RPMI7951 (cell line): ENCODE measurements around the gene OPN1MW2. TPM values are rescaled to one million over a fixed set of nuclear protein-coding genes. Genes with fewer than 3 reads are reported as not detected.
"Not testable (repeated sequence)": the region's sequence is repeated elsewhere in the genome, so short reads cannot be mapped to it uniquely, and the experiment has no call there.

ENCODE experiments used
- DNase-seq: peaks from one replicate; pipeline ENCODE4 v3.0.0-alpha.2; 2012; ENCODE audit warnings: low read depth
- total RNA-seq: library from RNA; depleted of rRNA; stranded (reverse); fragments of >200 nt; shearing (Covaris generic); gene quantifications from 2 replicates; pipeline ENCODE4 v1.2.3, GENCODE V29; 2014; rRNA removed

OPN1MW2 gene
- not detected in 2 replicates for total RNA-seq

DNA sequence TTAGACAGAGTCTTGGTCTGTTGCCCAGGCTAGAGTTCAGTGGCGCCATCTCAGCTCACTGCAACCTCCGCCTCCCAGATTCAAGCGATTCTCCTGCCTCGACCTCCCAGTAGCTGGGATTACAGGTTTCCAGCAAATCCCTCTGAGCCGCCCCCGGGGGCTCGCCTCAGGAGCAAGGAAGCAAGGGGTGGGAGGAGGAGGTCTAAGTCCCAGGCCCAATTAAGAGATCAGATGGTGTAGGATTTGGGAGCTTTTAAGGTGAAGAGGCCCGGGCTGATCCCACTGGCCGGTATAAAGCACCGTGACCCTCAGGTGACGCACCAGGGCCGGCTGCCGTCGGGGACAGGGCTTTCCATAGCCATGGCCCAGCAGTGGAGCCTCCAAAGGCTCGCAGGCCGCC, at the start of gene OPN1MW2:
OPN1MW2 (plus strand) TSS at position 301 of the 400 bp plus-strand sequence; CDS start at position 361, 60 bp downstream.
- DNase-seq: not testable (repeated sequence)

DNA sequence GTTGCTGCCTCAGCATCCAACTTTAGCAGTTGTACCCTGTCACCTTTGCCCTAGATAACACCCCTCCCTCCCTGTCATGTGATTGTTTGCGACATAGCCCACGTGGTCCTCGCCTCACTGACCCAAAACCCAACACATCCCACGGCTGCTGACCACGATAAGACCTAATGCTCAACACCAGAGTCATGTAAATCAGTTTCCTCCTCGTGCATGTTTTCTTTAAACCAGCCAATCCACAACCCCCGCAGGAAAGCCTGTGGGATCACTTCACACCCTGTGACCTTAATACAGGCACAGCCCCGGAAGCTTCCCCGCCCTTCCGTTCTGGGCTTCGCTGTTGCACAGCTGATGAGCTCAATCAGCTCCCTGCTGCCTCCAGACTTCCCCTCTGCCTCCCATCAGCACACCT, 47.0 kb upstream of the OPN1MW2 start:
- not testable (repeated sequence) for DNase-seq

DNA sequence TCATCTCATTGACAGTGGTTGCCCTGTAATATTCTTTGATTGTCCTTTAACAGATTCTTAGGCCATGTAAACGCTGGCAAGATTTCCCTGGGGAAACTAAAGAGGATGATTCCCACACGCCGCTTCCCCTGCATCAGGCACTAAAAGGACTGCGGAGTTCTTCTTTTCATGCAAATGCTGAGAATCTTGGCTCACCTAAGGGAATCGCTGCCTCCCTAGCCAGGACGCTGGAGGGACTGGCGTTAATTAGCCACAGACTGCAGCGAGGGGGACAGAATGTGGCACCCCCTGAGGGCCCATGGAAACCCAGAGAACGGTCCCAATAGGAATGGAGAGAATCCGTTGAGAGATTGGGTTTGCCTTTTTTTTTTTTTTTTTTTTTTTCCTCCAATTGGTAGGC, 45.2 kb upstream of the OPN1MW2 start:
- not testable (repeated sequence) for DNase-seq

DNA sequence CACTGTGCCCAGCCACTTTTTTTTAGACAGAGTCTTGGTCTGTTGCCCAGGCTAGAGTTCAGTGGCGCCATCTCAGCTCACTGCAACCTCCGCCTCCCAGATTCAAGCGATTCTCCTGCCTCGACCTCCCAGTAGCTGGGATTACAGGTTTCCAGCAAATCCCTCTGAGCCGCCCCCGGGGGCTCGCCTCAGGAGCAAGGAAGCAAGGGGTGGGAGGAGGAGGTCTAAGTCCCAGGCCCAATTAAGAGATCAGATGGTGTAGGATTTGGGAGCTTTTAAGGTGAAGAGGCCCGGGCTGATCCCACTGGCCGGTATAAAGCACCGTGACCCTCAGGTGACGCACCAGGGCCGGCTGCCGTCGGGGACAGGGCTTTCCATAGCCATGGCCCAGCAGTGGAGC, 37.3 kb upstream of the OPN1MW2 start, which contains the start of gene OPN1MW:
OPN1MW (plus strand) TSS at position 301 of the 400 bp plus-strand sequence; CDS start at position 383, 82 bp downstream.
- not testable (repeated sequence) for DNase-seq

DNA sequence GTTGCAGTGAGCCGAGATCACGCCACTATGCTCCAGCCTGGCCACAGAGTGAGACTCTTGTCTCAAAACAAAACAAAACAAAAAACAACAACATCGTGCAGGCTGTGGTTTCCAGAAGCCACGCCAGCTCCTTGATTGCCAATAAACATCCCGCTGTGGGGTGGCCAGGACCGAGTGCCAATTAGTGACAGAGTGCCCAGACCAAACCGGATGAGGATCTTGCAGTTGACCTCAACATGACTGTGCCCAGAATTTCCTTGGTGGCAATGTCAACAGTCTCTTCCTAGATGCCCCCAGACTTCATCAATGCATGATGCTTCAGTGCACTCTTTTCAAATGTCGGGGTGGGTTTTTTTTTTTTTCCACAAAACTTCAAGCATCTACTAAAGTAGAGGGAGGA, 35.8 kb upstream of the OPN1MW2 start:
- not testable (repeated sequence) for DNase-seq

DNA sequence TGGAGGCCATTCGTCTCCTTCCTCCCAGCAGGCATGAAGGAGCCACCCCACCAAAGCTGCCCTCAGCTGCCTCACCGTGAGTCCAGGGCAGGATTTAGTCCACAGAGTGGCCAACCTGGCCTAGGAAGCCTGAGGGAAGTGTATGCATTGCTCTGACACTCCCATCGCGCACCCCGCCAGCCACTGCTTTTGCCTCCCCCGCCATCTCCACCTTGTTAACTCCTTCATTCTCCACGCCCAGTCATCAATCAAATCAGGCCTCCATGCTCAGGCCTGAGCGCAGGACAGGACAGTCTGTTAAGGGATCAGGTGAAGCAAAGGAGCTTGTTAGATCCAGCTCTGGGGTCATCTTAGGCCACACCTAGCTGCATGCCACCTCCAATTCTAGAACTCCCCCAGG, 26.7 kb upstream of the OPN1MW2 start:
- DNase-seq: not testable (repeated sequence)

DNA sequence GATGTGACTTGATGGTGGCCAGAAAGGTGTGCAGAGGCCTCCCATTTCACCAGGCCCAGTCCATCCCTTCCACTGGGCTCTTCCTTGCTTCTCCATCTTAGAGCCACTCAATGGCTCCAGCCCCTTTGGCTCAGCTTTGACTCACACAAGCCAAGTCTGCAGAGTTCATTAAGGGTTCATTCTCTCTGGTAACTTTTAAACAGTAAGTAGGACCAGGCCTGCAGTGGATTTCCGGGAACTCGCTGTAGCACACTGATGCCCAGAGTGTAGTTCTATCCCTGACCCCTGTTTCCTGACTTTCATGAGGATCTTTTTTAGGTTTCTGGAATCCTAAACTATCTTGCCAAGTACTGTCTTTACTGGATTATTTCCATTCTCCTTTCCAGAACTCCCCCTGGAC, 25.2 kb upstream of the OPN1MW2 start:
- DNase-seq: not testable (repeated sequence)

DNA sequence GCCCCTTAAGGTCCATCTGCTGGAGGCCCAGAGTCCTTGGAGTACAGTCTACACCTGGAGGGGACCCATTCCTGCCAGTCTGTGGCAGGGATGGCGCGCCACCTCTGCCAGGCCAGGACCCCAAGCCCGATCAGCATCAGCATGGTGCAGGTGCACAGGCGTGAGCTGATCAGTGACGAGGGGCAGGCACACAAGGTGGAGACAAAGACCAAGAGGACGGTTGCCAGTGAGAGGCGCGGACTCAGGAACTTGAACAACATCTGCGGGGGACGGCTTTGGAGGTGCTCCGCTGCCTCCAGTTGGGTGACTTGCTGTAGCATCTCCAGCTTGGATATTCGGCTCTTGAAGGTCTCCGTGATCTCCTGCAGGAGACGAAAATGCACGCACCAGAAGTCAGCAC, 23.1 kb upstream of the OPN1MW2 start:
- not testable (repeated sequence) for DNase-seq

DNA sequence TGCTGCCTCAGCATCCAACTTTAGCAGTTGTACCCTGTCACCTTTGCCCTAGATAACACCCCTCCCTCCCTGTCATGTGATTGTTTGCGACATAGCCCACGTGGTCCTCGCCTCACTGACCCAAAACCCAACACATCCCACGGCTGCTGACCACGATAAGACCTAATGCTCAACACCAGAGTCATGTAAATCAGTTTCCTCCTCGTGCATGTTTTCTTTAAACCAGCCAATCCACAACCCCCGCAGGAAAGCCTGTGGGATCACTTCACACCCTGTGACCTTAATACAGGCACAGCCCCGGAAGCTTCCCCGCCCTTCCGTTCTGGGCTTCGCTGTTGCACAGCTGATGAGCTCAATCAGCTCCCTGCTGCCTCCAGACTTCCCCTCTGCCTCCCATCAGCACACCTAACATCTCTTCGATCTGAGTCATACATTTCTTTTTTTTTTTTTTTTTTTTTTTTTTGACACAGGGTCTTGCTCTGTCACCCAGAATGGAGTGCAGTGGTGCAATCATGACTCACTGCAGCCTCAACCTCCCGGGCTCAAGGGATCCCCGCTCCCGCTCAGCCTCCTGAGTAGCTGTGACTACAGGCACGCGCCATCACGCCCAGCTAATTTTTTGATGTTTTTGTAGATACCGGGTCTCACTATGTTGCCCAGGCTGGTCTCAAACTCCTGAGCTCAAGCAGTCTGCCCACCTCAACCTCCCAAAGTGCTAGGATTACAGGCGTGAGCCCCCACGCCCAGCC, 9.7 kb upstream of the OPN1MW2 start:
- not testable (repeated sequence) for DNase-seq

DNA sequence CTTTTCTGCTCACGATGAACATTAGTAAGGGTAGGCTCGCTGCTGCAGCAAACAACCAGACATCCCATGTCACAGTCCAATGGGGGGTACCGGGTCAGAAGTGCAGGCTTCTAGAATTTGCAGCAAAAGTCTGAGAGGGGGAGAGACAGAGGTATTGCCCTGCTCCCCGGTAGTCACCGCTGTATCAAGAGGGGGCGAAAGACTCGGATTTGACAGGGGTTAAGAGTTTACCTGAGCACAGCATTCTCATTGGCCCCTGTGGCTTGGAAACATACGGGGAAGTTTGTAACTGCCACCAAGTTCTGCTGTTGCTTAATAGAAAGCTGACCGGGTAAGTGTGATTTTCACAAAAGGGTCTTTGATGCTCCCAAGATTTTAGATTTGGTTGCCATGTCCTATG, 8.5 kb upstream of the OPN1MW2 start:
- DNase-seq: not testable (repeated sequence)

DNA sequence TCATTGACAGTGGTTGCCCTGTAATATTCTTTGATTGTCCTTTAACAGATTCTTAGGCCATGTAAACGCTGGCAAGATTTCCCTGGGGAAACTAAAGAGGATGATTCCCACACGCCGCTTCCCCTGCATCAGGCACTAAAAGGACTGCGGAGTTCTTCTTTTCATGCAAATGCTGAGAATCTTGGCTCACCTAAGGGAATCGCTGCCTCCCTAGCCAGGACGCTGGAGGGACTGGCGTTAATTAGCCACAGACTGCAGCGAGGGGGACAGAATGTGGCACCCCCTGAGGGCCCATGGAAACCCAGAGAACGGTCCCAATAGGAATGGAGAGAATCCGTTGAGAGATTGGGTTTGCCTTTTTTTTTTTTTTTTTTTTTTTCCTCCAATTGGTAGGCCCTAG, 8.1 kb upstream of the OPN1MW2 start:
- not testable (repeated sequence) for DNase-seq

DNA sequence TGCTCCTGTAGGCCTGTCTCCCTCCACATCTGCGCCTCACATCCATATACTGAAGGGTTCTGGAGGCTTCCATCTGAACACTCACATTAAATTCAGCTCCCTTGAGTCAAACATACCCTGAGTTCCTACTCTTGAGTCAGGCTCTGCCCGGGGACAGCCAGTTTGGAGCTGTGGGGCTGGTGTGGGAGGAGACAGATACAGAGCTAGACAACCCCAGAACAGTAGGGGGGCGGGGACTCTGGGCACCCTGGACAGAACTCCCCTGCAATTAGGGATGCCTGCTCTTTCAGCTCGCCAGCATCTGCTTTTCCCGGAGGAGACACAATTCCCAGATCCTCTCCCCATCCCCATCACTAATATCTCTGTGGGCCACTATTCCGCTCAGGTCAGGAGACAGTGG, 5.7 kb downstream of the OPN1MW2 start:
- not testable (repeated sequence) for DNase-seq

DNA sequence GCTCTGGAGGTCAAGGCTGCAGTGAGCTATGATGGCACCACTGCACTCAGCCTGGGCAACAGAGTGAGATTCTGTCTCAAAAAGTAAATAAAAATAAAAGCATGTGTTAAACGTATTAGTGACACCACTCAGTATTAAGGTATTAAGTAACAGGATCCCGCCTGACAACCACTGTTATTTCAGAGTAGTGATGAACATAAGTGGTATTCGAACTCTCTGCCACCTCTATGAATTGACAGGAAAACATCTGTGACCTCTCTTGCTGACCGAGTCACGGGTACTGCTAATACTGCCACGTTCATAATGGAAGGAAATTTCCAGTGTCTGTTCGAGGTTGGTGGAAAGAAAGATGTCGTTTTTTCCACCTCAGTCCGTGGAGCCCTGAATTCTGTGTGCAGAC, 7.2 kb downstream of the OPN1MW2 start:
- DNase-seq: not testable (repeated sequence)

DNA sequence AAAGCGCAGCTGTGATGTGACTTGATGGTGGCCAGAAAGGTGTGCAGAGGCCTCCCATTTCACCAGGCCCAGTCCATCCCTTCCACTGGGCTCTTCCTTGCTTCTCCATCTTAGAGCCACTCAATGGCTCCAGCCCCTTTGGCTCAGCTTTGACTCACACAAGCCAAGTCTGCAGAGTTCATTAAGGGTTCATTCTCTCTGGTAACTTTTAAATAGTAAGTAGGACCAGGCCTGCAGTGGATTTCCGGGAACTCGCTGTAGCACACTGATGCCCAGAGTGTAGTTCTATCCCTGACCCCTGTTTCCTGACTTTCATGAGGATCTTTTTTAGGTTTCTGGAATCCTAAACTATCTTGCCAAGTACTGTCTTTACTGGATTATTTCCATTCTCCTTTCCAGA, 11.9 kb downstream of the OPN1MW2 start:
- not testable (repeated sequence) for DNase-seq

DNA sequence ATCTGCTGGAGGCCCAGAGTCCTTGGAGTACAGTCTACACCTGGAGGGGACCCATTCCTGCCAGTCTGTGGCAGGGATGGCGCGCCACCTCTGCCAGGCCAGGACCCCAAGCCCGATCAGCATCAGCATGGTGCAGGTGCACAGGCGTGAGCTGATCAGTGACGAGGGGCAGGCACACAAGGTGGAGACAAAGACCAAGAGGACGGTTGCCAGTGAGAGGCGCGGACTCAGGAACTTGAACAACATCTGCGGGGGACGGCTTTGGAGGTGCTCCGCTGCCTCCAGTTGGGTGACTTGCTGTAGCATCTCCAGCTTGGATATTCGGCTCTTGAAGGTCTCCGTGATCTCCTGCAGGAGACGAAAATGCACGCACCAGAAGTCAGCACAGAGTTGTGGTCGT, 14.1 kb downstream of the OPN1MW2 start:
- not testable (repeated sequence) for DNase-seq

DNA sequence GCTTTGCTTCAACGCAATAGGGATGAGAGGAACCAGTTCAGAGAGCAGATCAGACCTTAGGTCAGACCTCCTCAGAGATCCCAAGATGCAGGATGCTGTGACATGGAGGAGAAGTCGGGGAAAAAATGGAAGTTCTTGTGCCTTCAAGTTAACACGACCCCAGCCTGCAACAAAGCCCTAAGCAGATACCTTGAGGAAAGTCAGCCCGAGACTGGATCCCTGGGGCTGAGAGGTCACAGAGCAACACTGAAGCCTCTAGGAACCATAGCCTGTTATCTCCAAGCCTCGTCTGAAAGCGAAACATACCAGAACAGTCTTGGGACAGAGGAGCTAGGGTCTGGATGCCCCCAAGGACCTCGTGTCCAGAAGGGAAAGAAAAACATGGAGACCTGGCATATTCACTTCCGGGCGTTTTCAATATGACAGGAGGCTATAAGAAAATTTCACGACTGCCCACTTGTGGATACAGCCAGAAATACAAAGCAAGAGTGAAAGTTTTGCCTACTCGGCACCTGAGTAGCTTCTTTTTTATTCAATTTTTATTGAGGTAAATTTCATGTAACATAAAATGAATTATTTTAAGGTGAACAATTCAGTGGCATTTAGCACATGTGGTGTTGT, 19.5 kb downstream of the OPN1MW2 start:
- DNase-seq: not testable (repeated sequence)

DNA sequence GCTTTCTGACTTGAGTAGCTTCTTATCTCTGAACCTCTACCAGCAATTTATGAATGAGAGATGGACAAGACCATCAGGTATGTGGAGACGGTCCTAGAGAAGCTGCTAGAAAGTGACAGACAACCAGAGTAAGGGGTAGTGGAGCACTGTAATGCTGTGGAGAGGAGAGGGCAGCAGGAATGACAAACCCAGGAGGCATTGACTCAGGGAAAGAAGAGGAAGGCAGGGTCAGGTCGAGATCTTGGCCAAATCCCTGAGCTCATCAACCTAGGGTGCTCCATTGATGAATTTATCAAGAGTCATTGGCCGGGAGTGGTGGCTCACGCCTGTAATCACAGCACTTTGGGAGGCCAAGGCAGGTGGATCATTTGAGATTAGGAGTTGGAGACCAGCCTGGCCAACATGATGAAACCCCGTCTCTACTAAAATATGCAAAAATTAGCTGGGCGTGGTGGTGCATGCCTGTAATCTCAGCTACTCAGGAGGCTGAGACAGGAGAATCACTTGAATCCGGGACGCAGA, 20.5 kb downstream of the OPN1MW2 start:
- not testable (repeated sequence) for DNase-seq

DNA sequence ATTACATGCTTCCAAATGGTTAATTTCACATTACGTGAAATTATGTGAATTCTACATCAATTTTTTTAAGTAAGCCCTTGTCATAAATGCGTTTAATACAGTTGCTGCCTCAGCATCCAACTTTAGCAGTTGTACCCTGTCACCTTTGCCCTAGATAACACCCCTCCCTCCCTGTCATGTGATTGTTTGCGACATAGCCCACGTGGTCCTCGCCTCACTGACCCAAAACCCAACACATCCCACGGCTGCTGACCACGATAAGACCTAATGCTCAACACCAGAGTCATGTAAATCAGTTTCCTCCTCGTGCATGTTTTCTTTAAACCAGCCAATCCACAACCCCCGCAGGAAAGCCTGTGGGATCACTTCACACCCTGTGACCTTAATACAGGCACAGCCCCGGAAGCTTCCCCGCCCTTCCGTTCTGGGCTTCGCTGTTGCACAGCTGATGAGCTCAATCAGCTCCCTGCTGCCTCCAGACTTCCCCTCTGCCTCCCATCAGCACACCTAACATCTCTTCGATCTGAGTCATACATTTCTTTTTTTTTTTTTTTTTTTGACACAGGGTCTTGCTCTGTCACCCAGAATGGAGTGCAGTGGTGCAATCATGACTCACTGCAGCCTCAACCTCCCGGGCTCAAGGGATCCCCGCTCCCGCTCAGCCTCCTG, 28.0 kb downstream of the OPN1MW2 start:
- not testable (repeated sequence) for DNase-seq

DNA sequence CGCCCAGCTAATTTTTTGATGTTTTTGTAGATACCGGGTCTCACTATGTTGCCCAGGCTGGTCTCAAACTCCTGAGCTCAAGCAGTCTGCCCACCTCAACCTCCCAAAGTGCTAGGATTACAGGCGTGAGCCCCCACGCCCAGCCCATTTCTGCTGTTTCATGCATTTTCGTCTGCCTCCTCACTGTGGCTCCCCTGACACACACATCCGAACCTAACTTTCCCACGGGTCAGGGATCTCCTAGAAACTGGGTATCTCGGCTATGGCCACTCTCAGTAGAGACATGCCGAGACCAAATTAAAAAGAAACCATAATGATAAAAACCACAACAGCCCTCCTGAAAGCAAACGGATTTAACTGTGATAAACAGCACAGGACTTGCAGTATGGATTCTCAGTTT, 28.5 kb downstream of the OPN1MW2 start:
- DNase-seq: not testable (repeated sequence)

DNA sequence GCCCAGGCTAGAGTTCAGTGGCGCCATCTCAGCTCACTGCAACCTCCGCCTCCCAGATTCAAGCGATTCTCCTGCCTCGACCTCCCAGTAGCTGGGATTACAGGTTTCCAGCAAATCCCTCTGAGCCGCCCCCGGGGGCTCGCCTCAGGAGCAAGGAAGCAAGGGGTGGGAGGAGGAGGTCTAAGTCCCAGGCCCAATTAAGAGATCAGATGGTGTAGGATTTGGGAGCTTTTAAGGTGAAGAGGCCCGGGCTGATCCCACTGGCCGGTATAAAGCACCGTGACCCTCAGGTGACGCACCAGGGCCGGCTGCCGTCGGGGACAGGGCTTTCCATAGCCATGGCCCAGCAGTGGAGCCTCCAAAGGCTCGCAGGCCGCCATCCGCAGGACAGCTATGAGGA, 37.7 kb downstream of the OPN1MW2 start, which contains the start of gene OPN1MW3:
OPN1MW3 (plus strand) TSS at position 301 of the 400 bp plus-strand sequence; CDS start at position 339, 38 bp downstream.
- not testable (repeated sequence) for DNase-seq

DNA sequence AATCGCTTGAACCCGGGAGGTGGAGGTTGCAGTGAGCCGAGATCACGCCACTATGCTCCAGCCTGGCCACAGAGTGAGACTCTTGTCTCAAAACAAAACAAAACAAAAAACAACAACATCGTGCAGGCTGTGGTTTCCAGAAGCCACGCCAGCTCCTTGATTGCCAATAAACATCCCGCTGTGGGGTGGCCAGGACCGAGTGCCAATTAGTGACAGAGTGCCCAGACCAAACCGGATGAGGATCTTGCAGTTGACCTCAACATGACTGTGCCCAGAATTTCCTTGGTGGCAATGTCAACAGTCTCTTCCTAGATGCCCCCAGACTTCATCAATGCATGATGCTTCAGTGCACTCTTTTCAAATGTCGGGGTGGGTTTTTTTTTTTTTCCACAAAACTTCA, 39.2 kb downstream of the OPN1MW2 start:
- not testable (repeated sequence) for DNase-seq

DNA sequence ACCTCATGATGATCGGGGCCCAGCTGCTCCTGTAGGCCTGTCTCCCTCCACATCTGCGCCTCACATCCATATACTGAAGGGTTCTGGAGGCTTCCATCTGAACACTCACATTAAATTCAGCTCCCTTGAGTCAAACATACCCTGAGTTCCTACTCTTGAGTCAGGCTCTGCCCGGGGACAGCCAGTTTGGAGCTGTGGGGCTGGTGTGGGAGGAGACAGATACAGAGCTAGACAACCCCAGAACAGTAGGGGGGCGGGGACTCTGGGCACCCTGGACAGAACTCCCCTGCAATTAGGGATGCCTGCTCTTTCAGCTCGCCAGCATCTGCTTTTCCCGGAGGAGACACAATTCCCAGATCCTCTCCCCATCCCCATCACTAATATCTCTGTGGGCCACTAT, 43.5 kb downstream of the OPN1MW2 start:
- not testable (repeated sequence) for DNase-seq
